Activated CD4-positive, CD25-positive, alpha-beta regulatory T cell treated with anti-CD3 and anti-CD28 coated beads, Interleukin-2, amount 50 U/mL, for 24 hours (primary cell): ENCODE data around the gene PTGDS.
"Not testable (repeated sequence)": the region's sequence is repeated elsewhere in the genome, so short reads cannot be mapped to it uniquely, and the experiment has no call there.

Experiments
- ATAC-seq, 2 donors: fragments of 150-1000 bp; cut with Tn5 transposase; one replicate each; pipeline ENCODE4 v1.10.0; 2021; ENCODE audit warnings: mild to moderate bottlenecking in 1 of 2, moderate library complexity in 1 of 2

Gene PTGDS

GRCh38 chr9:136992819-136993369, 15.6 kb downstream of the PTGDS start:
- ATAC-seq: no peak

GRCh38 chr9:136994180-136994887, 17.0 kb downstream of the PTGDS start:
- ATAC-seq: no peak

GRCh38 chr9:136994888-136995230, 17.6 kb downstream of the PTGDS start:
- ATAC-seq: no peak

GRCh38 chr9:136995362-136995761, 18.1 kb downstream of the PTGDS start:
- ATAC-seq: no peak

- ATAC-seq: no peak
Measured at GRCh38 chr9:136995772-136996311, 18.5 kb downstream of the PTGDS start.

GRCh38 chr9:136996361-136997292, 19.3 kb downstream of the PTGDS start, which contains the start of gene CLIC3:
CLIC3 (minus strand) TSS chr9:136996568; CDS start chr9:136996543, 25 bp downstream.
- no peak for ATAC-seq

- ATAC-seq: no peak
Measured at GRCh38 chr9:136997371-136997770, 20.1 kb downstream of the PTGDS start.

- ATAC-seq: no peak
Measured at GRCh38 chr9:136997830-136998234, 20.5 kb downstream of the PTGDS start.

GRCh38 chr9:137000177-137000930, 23.1 kb downstream of the PTGDS start:
- peak; percentile 56 to 66 for ATAC-seq

- no peak for ATAC-seq
Measured at GRCh38 chr9:137001857-137002645, 24.7 kb downstream of the PTGDS start.

- ATAC-seq: no peak
Measured at GRCh38 chr9:137002646-137003041, 25.3 kb downstream of the PTGDS start.

- not testable (repeated sequence) for ATAC-seq
Measured at GRCh38 chr9:137004285-137004684, 27.0 kb downstream of the PTGDS start.

- no peak for ATAC-seq
Measured at GRCh38 chr9:137006116-137007003, 29.1 kb downstream of the PTGDS start.

GRCh38 chr9:137007108-137007815, 30.0 kb downstream of the PTGDS start:
- no peak for ATAC-seq

GRCh38 chr9:137007816-137008270, 30.5 kb downstream of the PTGDS start:
- ATAC-seq: no peak

GRCh38 chr9:137008312-137008711, 31.0 kb downstream of the PTGDS start:
- no peak for ATAC-seq

- ATAC-seq: no peak
Measured at GRCh38 chr9:137009217-137009616, 31.9 kb downstream of the PTGDS start.

GRCh38 chr9:137009938-137010732, 32.8 kb downstream of the PTGDS start:
- ATAC-seq: no peak

- no peak for ATAC-seq
Measured at GRCh38 chr9:137011156-137011555, 33.9 kb downstream of the PTGDS start.
